Measurements from ENCODE around the gene CRIP3. TPM values are rescaled to one million over a fixed set of nuclear protein-coding genes. Genes with fewer than 3 reads are reported as not detected.
A peak's percentile ranks its signal among the peaks of the same experiment; 100 is the strongest.

CRIP3 gene
- total and polyA plus RNA-seq, 10 of the 15 experiments (the other 5 are each of a cell fraction or from before 2014, with no cell fraction given) = 1.5 to 9.2 (median 2.2) TPM

- TF ChIP-seq EED (IDR thresholded peaks at IDR 0.05; ENCODE audit: low read depth) = 0 out of 2 replicates have a peak, but pooled peaks have one; percentile 23
- TF ChIP-seq RBBP5 (conservative IDR thresholded peaks at IDR 0.05) = no peak
- no peak for TF ChIP-seq EGR1 (IDR thresholded peaks at IDR 0.05; ENCODE audit: borderline replicate concordance in 1 of 2, low read depth in 2 of 2, low read length in 2 of 2)
- peak; percentile 84; the same call in 1 of the 2 replicates for TF ChIP-seq BACH1 (IDR thresholded peaks at IDR 0.05; ENCODE audit: borderline replicate concordance)
- no peak for TF ChIP-seq IRF3 (IDR thresholded peaks at IDR 0.05)
- no peak for TF ChIP-seq JUNB (IDR thresholded peaks at IDR 0.05)
- no peak for TF ChIP-seq ETV6 (conservative IDR thresholded peaks at IDR 0.05 in 1 of 2, IDR thresholded peaks at IDR 0.05 in 1 of 2; ENCODE audit: borderline replicate concordance in 1 of 2, low read depth in 1 of 2)
Measured at GRCh38 chr6:43275801-43276576, 32.6 kb downstream of the CRIP3 start (continued).

- Histone ChIP-seq H2AFZ (ENCODE audit: control insufficient read depth, low read depth, low read length) (no peak overlapping the region; the same call in 1 of the 2 replicates), H3K27ac (ENCODE audit: control insufficient read depth, insufficient read depth) (no peak overlapping the region), H3K4me3 (peak overlapping the region; percentile 72; the same call in 1 of the 2 replicates), H3K4me1 (ENCODE audit: control insufficient read depth, insufficient read depth, low read length) (peaks cover 22% of the 10 kb centered on the region), H3K9me3 (replicated peaks; ENCODE audit: control insufficient read depth, insufficient read depth, low read length) (no peaks in the 10 kb centered on the region), H3K9ac (ENCODE audit: control insufficient read depth, insufficient read depth, low read length) (no peak overlapping the region; the same call in 1 of the 2 replicates), H3K4me2 (ENCODE audit: control insufficient read depth, insufficient read depth) (peak overlapping the region; percentile 83), H3K36me3 (ENCODE audit: control insufficient read depth in 2 of 2, insufficient read depth in 2 of 2, low read length in 1 of 2) (no peaks in the 10 kb centered on the region), H4K20me1 (ENCODE audit: control insufficient read depth, insufficient read depth) (no peaks in the 10 kb centered on the region), H3K27me3 (replicated peaks in 1 of 2; ENCODE audit: control insufficient read depth in 2 of 2, insufficient read depth in 2 of 2, low read length in 1 of 2) (no peaks in the 10 kb centered on the region; a peak in 1 of 4 replicates), H3K79me2 (ENCODE audit: control insufficient read depth, insufficient read depth, low read length) (no peaks in the 10 kb centered on the region)
- DNase-seq (ENCODE audit: low read depth, low spot score) = no peak
- in situ Hi-C loops (cut with MboI) = no loop called here
- 55% methylated on average over 15 of the region's 65 CpGs for WGBS (ENCODE audit: insufficient coverage, insufficient replicate concordance, low lambda C conversion rate, missing lambda C conversion rate)
- ChIA-PET POLR2A (no interaction called here), CTCF (no interaction called here), RAD21 (ENCODE audit: unreplicated experiment) (interaction anchor here (0.7 kb wide), 1 partner anchor 83 kb away, joined by 6 read pairs; no protein-coding TSS in a partner anchor), SMC1A (ENCODE audit: uncharacterized antibody, unreplicated experiment) (interaction anchor here (0.7 to 0.8 kb wide), 2 partner anchors 60 to 108 kb away, joined by 3 to 5 read pairs; no protein-coding TSS in a partner anchor)
- BruUV-seq (replicated peaks) = no TSS peak
- peak; percentile 47 for ATAC-seq
- no peak for FAIRE-seq
- intact Hi-C loops (cut with micrococcal nuclease; ENCODE audit: unreplicated experiment) = no loop called here
- TF ChIP-seq ATF7 (IDR thresholded peaks at IDR 0.05; ENCODE audit: low read depth) (no peak), YY1 (IDR thresholded peaks at IDR 0.05; ENCODE audit: low read depth, low read length) (no peak), ATF3 (IDR thresholded peaks at IDR 0.05; ENCODE audit: borderline replicate concordance, extremely low read depth, low read depth, low read length) (no peak), TCF7 (IDR thresholded peaks at IDR 0.05; ENCODE audit: borderline replicate concordance) (no peak), EGR1 (IDR thresholded peaks at IDR 0.05; ENCODE audit: borderline replicate concordance in 1 of 2, low read depth in 2 of 2, low read length in 2 of 2) (peak in 1 of 2 experiments; percentile 71; a peak in 2 of 3 replicates), KDM1A (IDR thresholded peaks at IDR 0.05; ENCODE audit: borderline replicate concordance) (no peak), CREM (IDR thresholded peaks at IDR 0.05; ENCODE audit: low read depth) (no peak), GABPA (IDR thresholded peaks at IDR 0.05; ENCODE audit: low read depth) (no peak), IRF4 (IDR thresholded peaks at IDR 0.05; ENCODE audit: low read depth, low read length) (no peak), BCL3 (IDR thresholded peaks at IDR 0.05; ENCODE audit: borderline replicate concordance, insufficient read depth, low read depth, low read length, poor library complexity, severe bottlenecking) (no peak), SPI1 (IDR thresholded peaks at IDR 0.05; ENCODE audit: borderline replicate concordance, insufficient read depth, low read depth, low read length) (no peak), POLR2AphosphoS5 (IDR thresholded peaks at IDR 0.05; ENCODE audit: low read length) (no peak), SMC3 (IDR thresholded peaks at IDR 0.05; ENCODE audit: borderline replicate concordance, low read length) (no peak)
Measured at GRCh38 chr6:43274916-43275597, 33.6 kb downstream of the CRIP3 start.
